Tibial nerve (tissue), 3 donors: ENCODE results near the gene TBRG4.

Experiments
- CTCF ChIP-seq, 5 experiments: fragments of 200-600 bp in 3 of 5; fragments of 450-650 bp in 2 of 5; sonication (generic) in 3 of 5; IDR thresholded peaks; one replicate each; pipeline ENCODE4 v1.5.1; 2016 to 2019; ENCODE audit warnings: antibody characterized with exemption in 5 of 5, mild to moderate bottlenecking in 3 of 5, moderate library complexity in 2 of 5
- POLR2A ChIP-seq, 2 donors: fragments of 450-650 bp; IDR thresholded peaks; one replicate each; pipeline ENCODE4 v1.6.1; 2017; ENCODE audit warnings: antibody characterized with exemption in 2 of 2, mild to moderate bottlenecking in 2 of 2, moderate library complexity in 2 of 2

- TF ChIP-seq POLR2A (IDR thresholded peaks at IDR 0.05) (no peak), CTCF (IDR thresholded peaks at IDR 0.05) (no peak)
These were observed 36.6 kb upstream of the TBRG4 start for GRCh38 chr7:45147858-45148652.
